HG02870 (cell line): ENCODE data around the gene CEP128.

Source experiments
- ATAC-seq: cut with Tn5 transposase; IDR thresholded peaks from one replicate; pipeline ENCODE4 v1.9.1; 2021; ENCODE audit warnings: mild to moderate bottlenecking, moderate library complexity; ENCODE audit not compliant: unreplicated experiment

CEP128 gene

DNA sequence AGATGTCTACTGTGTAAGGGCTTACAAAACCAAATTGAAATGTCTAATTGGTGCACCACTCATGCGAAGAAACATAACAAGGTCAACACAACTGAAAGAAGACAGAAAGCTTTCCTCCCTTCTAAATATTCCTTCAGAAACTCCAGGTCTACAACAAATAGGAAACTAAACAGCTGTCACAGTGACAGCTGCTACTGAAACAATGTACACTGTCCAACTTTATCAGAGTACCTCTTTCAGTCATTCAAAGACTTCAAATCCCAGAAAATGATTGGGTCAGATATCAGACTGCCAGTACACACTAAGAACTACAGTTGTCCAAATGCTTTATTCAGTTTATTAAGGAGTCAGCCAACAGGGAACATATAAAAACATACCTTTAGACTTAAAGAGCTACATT, 35.2 kb downstream of the CEP128 start:
- ATAC-seq = no peak

DNA sequence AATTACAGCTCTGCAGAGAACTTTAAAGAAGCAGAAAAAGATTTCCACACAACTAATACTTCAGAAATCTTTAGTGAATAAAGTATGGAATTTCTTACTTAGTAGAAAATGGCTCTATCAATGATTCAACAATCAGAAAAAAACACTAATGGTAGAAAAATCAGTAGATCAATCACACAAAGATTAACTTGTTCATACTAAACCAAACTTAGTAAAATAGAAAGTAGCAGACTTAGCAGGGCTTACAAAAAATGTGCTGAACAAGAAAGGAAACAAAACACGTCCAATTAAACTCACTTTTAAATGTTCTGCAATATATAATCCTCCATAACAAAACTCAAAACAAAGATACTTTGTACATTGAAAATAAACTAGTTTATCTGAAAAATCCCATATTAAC, 38.9 kb downstream of the CEP128 start:
- no peak for ATAC-seq

GRCh38 chr14:80901822-80902221, 39.7 kb downstream of the CEP128 start:
- no peak for ATAC-seq

GRCh38 chr14:80901260-80901659, 40.3 kb downstream of the CEP128 start:
- ATAC-seq = no peak

DNA sequence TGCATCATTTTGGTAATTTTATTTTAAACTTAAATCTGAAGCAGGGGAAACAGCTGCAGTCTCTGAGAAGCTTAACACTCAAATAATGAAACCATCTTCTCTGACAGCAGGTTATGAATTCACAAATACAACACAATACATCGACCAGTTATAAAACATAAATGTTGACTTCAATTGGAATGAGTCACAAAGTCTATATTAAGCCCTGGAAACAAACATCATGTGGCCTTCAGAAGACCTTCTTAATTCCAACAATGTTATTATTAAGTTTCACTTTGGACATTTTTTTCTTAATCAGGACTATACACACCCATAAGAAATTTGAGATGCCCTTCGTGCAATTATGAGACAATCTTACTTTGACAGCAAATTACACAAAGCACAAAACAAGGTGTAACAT, 68.9 kb downstream of the CEP128 start:
- no peak for ATAC-seq

DNA sequence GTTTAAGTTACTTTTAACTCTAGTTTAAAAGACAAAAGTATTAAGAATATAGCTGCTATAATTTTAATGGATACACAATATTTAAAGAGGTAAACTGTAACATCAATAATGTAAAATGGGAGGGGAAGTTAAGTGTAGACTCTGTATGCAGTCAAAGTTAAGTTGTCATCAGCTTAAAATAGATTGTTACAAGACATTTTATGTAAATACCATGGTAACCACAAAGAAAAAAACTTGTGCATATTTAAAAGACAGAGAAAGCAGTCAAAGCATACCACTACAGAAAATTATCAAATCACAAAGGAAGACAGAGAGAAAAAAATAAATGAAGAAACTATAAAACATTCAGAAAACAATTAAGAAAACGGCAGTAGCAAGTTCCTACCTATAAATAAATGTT, 73.3 kb downstream of the CEP128 start:
- no peak for ATAC-seq

GRCh38 chr14:80867798-80868197, 73.7 kb downstream of the CEP128 start:
- ATAC-seq = no peak

GRCh38 chr14:80867091-80867490, 74.4 kb downstream of the CEP128 start:
- no peak for ATAC-seq

GRCh38 chr14:80865565-80865964, 76.0 kb downstream of the CEP128 start:
- no peak for ATAC-seq

- no peak for ATAC-seq
Measured at GRCh38 chr14:80862983-80863382, 78.6 kb downstream of the CEP128 start.

- no peak for ATAC-seq
Measured at GRCh38 chr14:80862541-80862940, 79.0 kb downstream of the CEP128 start.

GRCh38 chr14:80850197-80850814, 91.2 kb downstream of the CEP128 start:
- peak; percentile 67 for ATAC-seq

DNA sequence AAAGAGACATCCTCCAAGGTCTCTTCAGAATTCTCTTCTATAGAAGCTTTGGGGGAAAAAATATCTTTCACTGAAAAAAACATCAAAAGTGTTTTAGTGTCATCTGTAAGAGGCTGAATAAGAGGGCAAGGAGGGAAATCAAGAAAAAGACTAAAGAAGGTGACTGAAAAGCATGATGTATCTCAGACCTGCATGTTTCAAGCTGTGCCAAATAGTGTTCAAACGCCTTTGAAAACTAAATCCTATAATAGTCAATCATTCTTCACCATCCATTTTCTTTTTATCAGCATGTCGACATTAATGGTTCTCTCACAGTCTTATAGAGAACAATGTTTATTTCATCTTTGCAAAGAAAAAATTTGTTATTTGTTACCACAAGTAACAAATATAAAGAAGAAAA, 94.5 kb downstream of the CEP128 start:
- ATAC-seq = no peak

DNA sequence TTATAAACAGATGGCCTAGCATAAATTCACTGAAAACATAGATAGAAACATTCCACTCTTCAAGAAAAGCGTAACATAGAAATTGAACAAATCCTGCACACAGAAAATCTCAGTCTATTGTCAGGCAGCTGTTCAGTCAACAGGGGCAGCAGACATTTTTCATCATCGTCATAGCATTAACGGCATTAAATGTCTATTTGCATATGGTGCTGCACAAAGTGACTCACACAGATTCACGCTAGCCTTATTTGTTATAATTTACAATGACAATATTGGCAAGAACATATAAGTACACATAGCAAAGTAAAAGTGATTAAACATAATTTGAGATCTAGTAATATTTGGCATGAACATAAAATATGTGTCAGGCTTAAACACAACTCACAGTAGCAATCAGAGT, 95.7 kb downstream of the CEP128 start:
- no peak for ATAC-seq

GRCh38 chr14:80844872-80845271, 96.7 kb downstream of the CEP128 start:
- ATAC-seq = no peak

DNA sequence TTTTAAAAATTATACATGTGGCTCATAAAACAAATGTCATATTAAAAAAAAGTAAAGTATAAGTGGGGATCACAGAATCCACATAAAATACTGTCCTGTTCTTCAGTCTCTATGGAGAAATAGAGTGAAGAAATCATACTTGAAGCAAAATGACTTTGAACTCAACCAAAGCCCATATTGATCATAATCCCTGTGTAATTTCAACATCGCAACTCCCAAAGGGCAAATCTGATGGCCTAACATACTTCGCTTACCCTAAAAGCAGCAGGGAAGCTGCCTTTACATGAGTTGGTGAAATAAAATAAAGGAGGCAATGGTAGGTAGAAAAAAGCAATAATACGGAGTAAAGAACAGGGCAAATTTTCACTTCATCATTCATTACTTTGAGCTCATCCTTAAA, 101.8 kb downstream of the CEP128 start:
- no peak for ATAC-seq

GRCh38 chr14:80809663-80810062, 131.9 kb downstream of the CEP128 start:
- no peak for ATAC-seq

DNA sequence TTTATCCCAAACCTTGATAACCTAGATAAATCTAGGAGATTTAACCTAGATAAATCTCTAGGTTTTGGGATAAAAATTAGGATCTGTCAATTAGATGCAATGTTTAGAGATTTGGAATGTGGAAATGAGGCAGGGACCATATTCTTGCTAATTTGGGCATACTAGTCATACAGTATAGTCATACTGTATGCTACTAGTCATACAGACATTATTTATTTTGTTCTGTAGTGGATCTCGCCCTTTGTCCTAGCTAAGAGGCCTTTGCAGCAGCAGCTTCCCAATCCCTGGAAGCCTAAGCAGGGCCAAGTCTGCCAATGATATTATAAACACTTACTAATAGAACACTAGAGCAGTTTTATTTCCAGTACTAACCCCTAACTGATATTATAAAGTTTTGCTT, 136.4 kb downstream of the CEP128 start:
- ATAC-seq = no peak

GRCh38 chr14:80798878-80799277, 142.7 kb downstream of the CEP128 start:
- ATAC-seq = no peak

- no peak for ATAC-seq
Measured at GRCh38 chr14:80798211-80798610, 143.3 kb downstream of the CEP128 start.

- no peak for ATAC-seq
Measured at GRCh38 chr14:80792771-80793170, 148.8 kb downstream of the CEP128 start.

GRCh38 chr14:80787876-80788275, 153.7 kb downstream of the CEP128 start:
- ATAC-seq = no peak

DNA sequence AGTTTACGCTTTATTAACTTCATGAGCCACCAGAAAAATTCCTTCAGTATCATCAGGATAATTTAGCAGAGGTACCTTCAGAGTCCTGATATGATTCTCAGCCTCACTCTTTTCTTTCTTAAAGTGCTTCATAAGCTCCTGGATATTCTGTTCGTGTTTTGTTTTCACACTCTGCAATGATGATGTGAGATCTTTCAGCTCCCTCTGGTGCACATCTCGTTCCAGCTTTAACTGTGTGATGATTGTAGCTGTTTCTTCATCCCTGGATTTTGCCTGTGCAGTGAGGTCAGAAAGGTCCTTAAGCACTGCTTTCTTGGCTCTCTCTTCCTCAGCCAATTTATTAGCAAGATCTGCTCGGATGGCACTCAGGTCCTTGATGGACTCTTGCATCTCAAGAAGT, 156.7 kb downstream of the CEP128 start:
- no peak for ATAC-seq
